Lung (tissue), 12 donors: Measurements from ENCODE around the gene AGPAT2. TPM values are rescaled to one million over a fixed set of nuclear protein-coding genes. Genes with fewer than 3 reads are reported as not detected.

Experiments
- ATAC-seq: fragments of 200-7000 bp; cut with Tn5 transposase; one replicate; pipeline ENCODE4 v1.9.1; 2020; ENCODE audit warnings: moderate number of reproducible peaks; ENCODE audit not compliant: insufficient read depth, low FRiP score
- DNase-seq, 3 donors: peaks; one replicate each; pipeline ENCODE4 v3.0.0-alpha.2; 2013 to 2017
- H3K27ac ChIP-seq, 2 donors: one replicate each; pipeline ENCODE4 v1.5.1; 2013; ENCODE audit warnings: mild to moderate bottlenecking in 2 of 2, moderate library complexity in 2 of 2, control low read depth in 1 of 2, inconsistent platforms in 1 of 2, low read depth in 1 of 2, low read length in 1 of 2
- H3K27me3 ChIP-seq, 3 donors: one replicate each; pipeline ENCODE4 v1.5.1; 2013; ENCODE audit warnings: low read length in 2 of 3; ENCODE audit not compliant: control insufficient read depth in 3 of 3, insufficient read depth in 3 of 3
- H3K36me3 ChIP-seq, 4 donors: one replicate each; pipeline ENCODE4 v1.5.1; 2013; ENCODE audit warnings: low read length in 4 of 4, mild to moderate bottlenecking in 1 of 4, moderate library complexity in 1 of 4; ENCODE audit not compliant: control insufficient read depth in 4 of 4, insufficient read depth in 4 of 4
- H3K4me1 ChIP-seq, 5 donors: one replicate each; pipeline ENCODE4 v1.5.1; 2013; ENCODE audit warnings: low read length in 5 of 5, mild to moderate bottlenecking in 2 of 5, moderate library complexity in 1 of 5; ENCODE audit not compliant: control insufficient read depth in 5 of 5, insufficient read depth in 5 of 5
- H3K4me3 ChIP-seq: one replicate; pipeline ENCODE4 v1.5.1; 2013; ENCODE audit warnings: mild to moderate bottlenecking, control low read depth, moderate library complexity
- H3K9ac ChIP-seq, 2 donors: one replicate each; pipeline ENCODE4 v1.5.1; 2013; ENCODE audit warnings: low read length in 2 of 2, control low read depth in 1 of 2; ENCODE audit not compliant: insufficient read depth in 1 of 2
- H3K9me3 ChIP-seq, 4 donors: one replicate each; pipeline ENCODE4 v1.5.1; 2013; ENCODE audit warnings: low read length in 3 of 4, mild to moderate bottlenecking in 1 of 4, moderate library complexity in 1 of 4; ENCODE audit not compliant: control insufficient read depth in 4 of 4, insufficient read depth in 3 of 4
- CTCF ChIP-seq: IDR thresholded peaks from 2 replicates; pipeline ENCODE4 v1.5.1; 2012; ENCODE audit warnings: mild to moderate bottlenecking; ENCODE audit errors: control extremely low read depth, extremely low read depth
- WGBS, 2 donors: extraction: QIAGEN DNeasy Blood & Tissue Kit; methylation state at CpG; one replicate each; pipeline ENCODE4 v1.1.7; 2013; 5-methylcytosine and 5-hydroxymethylcytosine counted together
- polyA plus RNA-seq, 2 donors: library from polyadenylated mRNA; stranded (reverse); fragments of 200-250 nt; gene quantifications; one replicate each; pipeline ENCODE4 v1.2.1, GENCODE V29; 2013
- total RNA-seq, 2 donors: library from RNA; depleted of rRNA in 1 of 2; stranded (reverse); fragments of >200 nt in 1 of 2; gene quantifications; one replicate each; pipeline ENCODE4 v1.2.1, GENCODE V29; 2014 to 2021
- donor health status: control.
- donor health status: control.
- donor health status: Bipolar disorder and iron deficiency.
- donor health status: healthy.
- donor health status: DM: yes; HTN: yes; CAD: no.

The AGPAT2 gene
- total and polyA plus RNA-seq, 4 donors: 81.7 to 277 (median 177) TPM

GRCh38 chr9:136662656-136663581 lies 24.3 kb downstream of the AGPAT2 start, which contains the start of gene EGFL7:
Gene EGFL7, plus strand, starts transcription at chr9:136662916. Its CDS starts 5,367 bp downstream, at chr9:136668283.
- Histone ChIP-seq H3K36me3 (peaks cover 0 to 9% (median 0%) of the 10 kb centered on the region in 4 donors), H3K9me3 (peaks cover 0 to 5% (median 0%) of the 10 kb centered on the region in 4 donors), H3K4me1 (peaks cover 0 to 19% (median 0%) of the 10 kb centered on the region in 5 donors), H3K27ac (peak within 1 kb of the TSS; percentile 79 to 95), H3K27me3 (no peaks in the 10 kb centered on the region), H3K9ac (peak within 1 kb of the TSS; percentile 37 to 42), H3K4me3 (peak within 1 kb of the TSS; percentile 76)
- DNase-seq (peak; percentile 55 to 81 (median 62)), ATAC-seq (no peak)
- no peak for TF ChIP-seq CTCF
- WGBS, 2 donors: 39 to 53% methylated on average over 38 of the region's 38 CpGs

GRCh38 chr9:136662326-136662655 lies 25.0 kb downstream of the AGPAT2 start:
- TF ChIP-seq CTCF: no peak
- Histone ChIP-seq H3K27ac (peak overlapping the region; percentile 65 to 79), H3K9me3 (peaks cover 0 to 5% (median 0%) of the 10 kb centered on the region in 4 donors), H3K9ac (no peak overlapping the region), H3K4me3 (no peak overlapping the region), H3K4me1 (peaks cover 0 to 19% (median 0%) of the 10 kb centered on the region in 5 donors), H3K36me3 (peaks cover 0 to 4% (median 0%) of the 10 kb centered on the region in 4 donors), H3K27me3 (no peaks in the 10 kb centered on the region)
- no peak for ATAC-seq
- no peak for DNase-seq
- 45 to 50% methylated on average over 7 to 10 of the region's 10 CpGs for WGBS, 2 donors

- Histone ChIP-seq H3K4me1 (peaks cover 0 to 19% (median 0%) of the 10 kb centered on the region in 5 donors), H3K36me3 (peaks cover 0 to 2% (median 0%) of the 10 kb centered on the region in 4 donors), H3K9ac (no peak overlapping the region), H3K27ac (peak overlapping the region; percentile 65 to 79), H3K27me3 (no peaks in the 10 kb centered on the region), H3K9me3 (peaks cover 0 to 5% (median 0%) of the 10 kb centered on the region in 4 donors), H3K4me3 (no peak overlapping the region)
- TF ChIP-seq CTCF: no peak
- WGBS, 2 donors: 44 to 58% methylated on average over 21 to 22 of the region's 22 CpGs
- ATAC-seq: no peak
- no peak for DNase-seq
These were observed 25.5 kb downstream of the AGPAT2 start for GRCh38 chr9:136661641-136662325.
